DND-41 (cell line): ENCODE data around the gene RIMS3.

Experiments used
- ATAC-seq: fragments of 200-7000 bp; cut with Tn5 transposase; 3 replicates; pipeline ENCODE4 v1.9.1; 2021; ENCODE audit warnings: low read depth; ENCODE audit not compliant: insufficient read depth
- DNase-seq: peaks from one replicate; pipeline ENCODE4 v3.0.0-alpha.2; 2020
- H2AFZ ChIP-seq: 2 replicates; pipeline ENCODE4 v1.6.0; 2012; ENCODE audit warnings: low read depth, low read length
- H3K27ac ChIP-seq: 2 replicates; pipeline ENCODE4 v1.5.1; 2012; ENCODE audit warnings: low read length, inconsistent platforms
- H3K27me3 ChIP-seq: fragments of 200-600 bp; sonication (generic); 2 replicates; pipeline ENCODE4 v1.6.0; 2012; ENCODE audit warnings: low read length, mild to moderate bottlenecking, inconsistent platforms; ENCODE audit not compliant: insufficient read depth, poor library complexity
- H3K36me3 ChIP-seq: 2 replicates; pipeline ENCODE4 v1.5.1; 2012; ENCODE audit warnings: low read length, inconsistent platforms; ENCODE audit not compliant: insufficient read depth
- H3K4me1 ChIP-seq: 2 replicates; pipeline ENCODE4 v1.5.1; 2012; ENCODE audit warnings: mild to moderate bottlenecking, low read length; ENCODE audit not compliant: insufficient read depth
- H3K4me2 ChIP-seq: 2 replicates; pipeline ENCODE4 v1.6.0; 2012; ENCODE audit warnings: mild to moderate bottlenecking, moderate library complexity, low read length, inconsistent platforms; ENCODE audit not compliant: insufficient read depth
- H3K4me3 ChIP-seq, 2 experiments: fragments of 200-600 bp in 1 of 2; shearing (Covaris generic) in 1 of 2; 2 replicates each; pipeline ENCODE4 v1.5.1; 2012 to 2016; ENCODE audit warnings: inconsistent platforms in 2 of 2, low read length in 2 of 2, mild to moderate bottlenecking in 2 of 2, low read depth in 1 of 2, moderate library complexity in 1 of 2
- H3K79me2 ChIP-seq: 2 replicates; pipeline ENCODE4 v1.6.0; 2012; ENCODE audit warnings: low read length, inconsistent platforms; ENCODE audit not compliant: insufficient read depth
- H3K9ac ChIP-seq: 2 replicates; pipeline ENCODE4 v1.6.0; 2012; ENCODE audit warnings: low read depth, mild to moderate bottlenecking, inconsistent platforms, low read length, moderate library complexity
- H3K9me3 ChIP-seq: 2 replicates; pipeline ENCODE4 v1.5.1; 2012; ENCODE audit warnings: low read length, moderate library complexity, mild to moderate bottlenecking, inconsistent platforms; ENCODE audit not compliant: insufficient read depth, severe bottlenecking
- H4K20me1 ChIP-seq: 2 replicates; pipeline ENCODE4 v1.6.0; 2012; ENCODE audit warnings: low read length; ENCODE audit not compliant: insufficient read depth
- EZH2 ChIP-seq: IDR thresholded peaks from 3 replicates; pipeline ENCODE4 v1.6.1; 2012; ENCODE audit warnings: borderline replicate concordance, low read depth, mild to moderate bottlenecking, moderate library complexity, low read length, inconsistent platforms; ENCODE audit not compliant: severe bottlenecking
- TF ChIP-seq, protein P1 (sequence below): IDR thresholded peaks from 2 replicates; pipeline ENCODE4 v1.5.1; 2012; ENCODE audit warnings: borderline replicate concordance, low read length, moderate library complexity, mild to moderate bottlenecking; ENCODE audit not compliant: poor library complexity, severe bottlenecking; ENCODE audit errors: extremely low read depth

RIMS3 gene

DNA sequence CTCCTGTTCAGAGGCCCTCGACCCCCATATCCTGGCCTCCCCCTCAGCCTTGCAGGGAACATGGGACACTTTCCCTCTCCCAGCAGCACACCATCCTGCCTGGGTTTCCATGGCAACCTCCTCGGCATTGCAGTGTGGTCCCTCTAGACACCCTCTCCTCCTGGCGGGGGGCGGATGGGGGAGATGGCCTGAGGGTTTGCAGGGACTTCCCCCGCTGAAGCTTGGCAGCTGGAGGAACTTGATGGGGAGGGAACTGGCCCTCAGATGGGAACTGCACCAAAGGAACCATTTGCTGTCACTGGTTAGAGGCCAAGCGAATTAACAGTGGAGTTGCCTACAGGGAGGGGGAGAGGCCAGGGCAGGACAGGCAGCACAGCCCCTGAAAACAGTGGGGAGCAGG, 28.7 kb downstream of the RIMS3 start:
- Histone ChIP-seq H2AFZ (no peak overlapping the region), H3K9ac (no peak overlapping the region), H3K36me3 (peaks cover 38% of the 10 kb centered on the region), H3K9me3 (no peaks in the 10 kb centered on the region), H3K27ac (no peak overlapping the region), H3K4me1 (no peaks in the 10 kb centered on the region), H3K27me3 (no peaks in the 10 kb centered on the region), H3K4me3 (no peak overlapping the region), H3K79me2 (no peaks in the 10 kb centered on the region), H4K20me1 (peaks cover 6% of the 10 kb centered on the region; the same call in 1 of the 2 replicates), H3K4me2 (no peak overlapping the region)
- TF ChIP-seq, protein P1, sequence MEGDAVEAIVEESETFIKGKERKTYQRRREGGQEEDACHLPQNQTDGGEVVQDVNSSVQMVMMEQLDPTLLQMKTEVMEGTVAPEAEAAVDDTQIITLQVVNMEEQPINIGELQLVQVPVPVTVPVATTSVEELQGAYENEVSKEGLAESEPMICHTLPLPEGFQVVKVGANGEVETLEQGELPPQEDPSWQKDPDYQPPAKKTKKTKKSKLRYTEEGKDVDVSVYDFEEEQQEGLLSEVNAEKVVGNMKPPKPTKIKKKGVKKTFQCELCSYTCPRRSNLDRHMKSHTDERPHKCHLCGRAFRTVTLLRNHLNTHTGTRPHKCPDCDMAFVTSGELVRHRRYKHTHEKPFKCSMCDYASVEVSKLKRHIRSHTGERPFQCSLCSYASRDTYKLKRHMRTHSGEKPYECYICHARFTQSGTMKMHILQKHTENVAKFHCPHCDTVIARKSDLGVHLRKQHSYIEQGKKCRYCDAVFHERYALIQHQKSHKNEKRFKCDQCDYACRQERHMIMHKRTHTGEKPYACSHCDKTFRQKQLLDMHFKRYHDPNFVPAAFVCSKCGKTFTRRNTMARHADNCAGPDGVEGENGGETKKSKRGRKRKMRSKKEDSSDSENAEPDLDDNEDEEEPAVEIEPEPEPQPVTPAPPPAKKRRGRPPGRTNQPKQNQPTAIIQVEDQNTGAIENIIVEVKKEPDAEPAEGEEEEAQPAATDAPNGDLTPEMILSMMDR: no peak
- no peak for TF ChIP-seq EZH2
- no peak for DNase-seq
- no peak for ATAC-seq

GRCh38 chr1:40635763-40636500, 29.6 kb downstream of the RIMS3 start:
- no peaks in the 10 kb centered on the region for H3K9me3 ChIP-seq
- H3K27ac ChIP-seq: no peak overlapping the region
- H3K4me3 ChIP-seq: no peak overlapping the region
- H2AFZ ChIP-seq: no peak overlapping the region
- peaks cover 6% of the 10 kb centered on the region; the same call in 1 of the 2 replicates for H4K20me1 ChIP-seq
- H3K4me2 ChIP-seq: no peak overlapping the region
- H3K9ac ChIP-seq: no peak overlapping the region
- H3K27me3 ChIP-seq: no peaks in the 10 kb centered on the region
- DNase-seq (no peak), ATAC-seq (no peak)
- no peak for TF ChIP-seq EZH2
- TF ChIP-seq, protein P1: no peak
- H3K4me1 ChIP-seq: peaks cover under 1% of the 10 kb centered on the region; the same call in 1 of the 2 replicates
- H3K79me2 ChIP-seq: no peaks in the 10 kb centered on the region
- H3K36me3 ChIP-seq: peaks cover 32% of the 10 kb centered on the region

GRCh38 chr1:40634901-40635655, 30.4 kb downstream of the RIMS3 start:
- H3K4me1 ChIP-seq: peaks cover 9% of the 10 kb centered on the region
- no peaks in the 10 kb centered on the region for H3K79me2 ChIP-seq
- TF ChIP-seq, protein P1: no peak
- no peak for TF ChIP-seq EZH2
- H3K27ac ChIP-seq: no peak overlapping the region
- DNase-seq (no peak), ATAC-seq (no peak)
- H3K27me3 ChIP-seq: no peaks in the 10 kb centered on the region
- no peak overlapping the region for H3K4me2 ChIP-seq
- H3K36me3 ChIP-seq: peaks cover 31% of the 10 kb centered on the region
- H3K9me3 ChIP-seq: no peaks in the 10 kb centered on the region
- H2AFZ ChIP-seq: no peak overlapping the region
- peaks cover 6% of the 10 kb centered on the region; the same call in 1 of the 2 replicates for H4K20me1 ChIP-seq
- H3K4me3 ChIP-seq: no peak overlapping the region
- no peak overlapping the region for H3K9ac ChIP-seq
